Vagina (tissue), 2 donors: ENCODE measurements around the gene PTPRA.

Experiments
- CTCF ChIP-seq, 3 experiments: fragments of 450-650 bp in 2 of 3; fragments of 200-600 bp in 1 of 3; sonication (generic) in 1 of 3; IDR thresholded peaks; one replicate each; pipeline ENCODE4 v1.5.1; 2017 to 2019; ENCODE audit warnings: antibody characterized with exemption in 3 of 3, mild to moderate bottlenecking in 2 of 3, moderate library complexity in 2 of 3
- POLR2A ChIP-seq, 2 donors: fragments of 450-650 bp; IDR thresholded peaks; one replicate each; pipeline ENCODE4 v1.6.1; 2017; ENCODE audit warnings: antibody characterized with exemption in 2 of 2, mild to moderate bottlenecking in 2 of 2, moderate library complexity in 2 of 2
- POLR2AphosphoS5 ChIP-seq, 2 donors: sonication (generic); formaldehyde crosslinking; IDR thresholded peaks; one replicate each; pipeline ENCODE4 v1.9.0; 2017; ENCODE audit warnings: antibody characterized with exemption in 2 of 2, mild to moderate bottlenecking in 2 of 2, low read depth in 1 of 2; ENCODE audit not compliant: insufficient read depth in 1 of 2

- TF ChIP-seq POLR2AphosphoS5 (IDR thresholded peaks at IDR 0.05; ENCODE audit: insufficient read depth in 1 of 2, low read depth in 1 of 2) (no peak), CTCF (IDR thresholded peaks at IDR 0.05) (no peak), POLR2A (IDR thresholded peaks at IDR 0.05) (no peak)
Measured at GRCh38 chr20:3084986-3085360, 211.7 kb downstream of the PTPRA start.
